GM21717 (cell line): ENCODE results near the gene FBXO38.

Source experiments
- ATAC-seq: cut with Tn5 transposase; IDR thresholded peaks from one replicate; pipeline ENCODE4 v1.9.1; 2021; ENCODE audit warnings: mild to moderate bottlenecking, moderate library complexity; ENCODE audit not compliant: unreplicated experiment

The FBXO38 gene

GRCh38 chr5:148383564-148384379, at the start of gene FBXO38:
Gene FBXO38 (plus strand): TSS chr5:148383958. CDS start chr5:148394777, 10,819 bp downstream.
- ATAC-seq: peak; percentile 99

GRCh38 chr5:148335259-148335658, 48.5 kb upstream of the FBXO38 start, which contains the start of gene SPINK9:
Gene SPINK9 (plus strand): TSS chr5:148335559. CDS start chr5:148335614, 55 bp downstream.
- ATAC-seq: no peak

- ATAC-seq: peak; percentile 84
Measured at GRCh38 chr5:148336704-148337435, 46.9 kb upstream of the FBXO38 start.

GRCh38 chr5:148342371-148343045, 41.2 kb upstream of the FBXO38 start:
- no peak for ATAC-seq

- no peak for ATAC-seq
Measured at GRCh38 chr5:148343046-148343407, 40.7 kb upstream of the FBXO38 start.

- ATAC-seq: no peak
Measured at GRCh38 chr5:148343603-148344487, 39.9 kb upstream of the FBXO38 start.

- ATAC-seq: no peak
Measured at GRCh38 chr5:148347706-148348105, 36.1 kb upstream of the FBXO38 start.

- ATAC-seq: no peak
Measured at GRCh38 chr5:148352696-148353095, 31.1 kb upstream of the FBXO38 start.

- no peak for ATAC-seq
Measured at GRCh38 chr5:148353634-148354033, 30.1 kb upstream of the FBXO38 start.

- ATAC-seq: no peak
Measured at GRCh38 chr5:148364343-148364742, 19.4 kb upstream of the FBXO38 start.

- ATAC-seq: no peak
Measured at GRCh38 chr5:148368299-148368698, 15.5 kb upstream of the FBXO38 start.

GRCh38 chr5:148372166-148372725, 11.5 kb upstream of the FBXO38 start:
- no peak for ATAC-seq

GRCh38 chr5:148372893-148373292, 10.9 kb upstream of the FBXO38 start:
- no peak for ATAC-seq

- peak; percentile 92 for ATAC-seq
Measured at GRCh38 chr5:148374690-148375360, 8.9 kb upstream of the FBXO38 start.

GRCh38 chr5:148376198-148376597, 7.6 kb upstream of the FBXO38 start:
- no peak for ATAC-seq

GRCh38 chr5:148378670-148379069, 5.1 kb upstream of the FBXO38 start:
- no peak for ATAC-seq

- no peak for ATAC-seq
Measured at GRCh38 chr5:148379340-148379739, 4.4 kb upstream of the FBXO38 start.

- ATAC-seq: no peak
Measured at GRCh38 chr5:148381906-148382305, 1.9 kb upstream of the FBXO38 start.

- ATAC-seq: no peak
Measured at GRCh38 chr5:148382961-148383360, 797 bp upstream of the FBXO38 start.

GRCh38 chr5:148384380-148384737, 601 bp downstream of the FBXO38 start:
- peak; percentile 26 for ATAC-seq
